HG03025 (cell line): Measurements from ENCODE around the gene GAB3.
"Not testable (repeated sequence)": the region's sequence is repeated elsewhere in the genome, so short reads cannot be mapped to it uniquely, and the experiment has no call there.

Experiments
- ATAC-seq: cut with Tn5 transposase; IDR thresholded peaks from one replicate; pipeline ENCODE4 v1.9.1; 2021; ENCODE audit warnings: mild to moderate bottlenecking, moderate library complexity; ENCODE audit not compliant: unreplicated experiment, low FRiP score

GAB3 gene

DNA sequence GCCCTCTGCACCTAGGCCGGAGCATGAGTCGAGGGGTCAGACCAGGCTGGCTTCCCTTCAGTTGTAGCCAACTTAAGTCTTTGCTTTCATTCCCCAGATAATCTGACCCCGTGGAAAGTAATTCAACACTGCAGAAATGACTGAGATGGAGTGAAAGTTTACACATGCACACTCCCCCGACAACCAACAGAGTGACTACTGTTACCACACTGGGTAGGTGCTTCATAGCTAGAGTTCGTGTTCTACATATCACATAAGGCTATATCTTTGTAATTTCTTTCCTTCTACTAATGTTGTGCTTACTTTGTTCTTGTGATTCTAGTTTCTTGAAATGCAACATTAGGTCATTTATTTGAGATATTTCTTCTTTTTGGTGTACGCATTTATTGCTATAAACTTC lies 90.3 kb downstream of the GAB3 start:
- no peak for ATAC-seq

- no peak for ATAC-seq
Observed at GRCh38 chrX:154658957-154659356, 91.9 kb downstream of the GAB3 start.

- ATAC-seq, result no peak
Observed at GRCh38 chrX:154658187-154658586, 92.7 kb downstream of the GAB3 start.

- ATAC-seq, result no peak
Observed at GRCh38 chrX:154657226-154657805, 93.6 kb downstream of the GAB3 start.

DNA sequence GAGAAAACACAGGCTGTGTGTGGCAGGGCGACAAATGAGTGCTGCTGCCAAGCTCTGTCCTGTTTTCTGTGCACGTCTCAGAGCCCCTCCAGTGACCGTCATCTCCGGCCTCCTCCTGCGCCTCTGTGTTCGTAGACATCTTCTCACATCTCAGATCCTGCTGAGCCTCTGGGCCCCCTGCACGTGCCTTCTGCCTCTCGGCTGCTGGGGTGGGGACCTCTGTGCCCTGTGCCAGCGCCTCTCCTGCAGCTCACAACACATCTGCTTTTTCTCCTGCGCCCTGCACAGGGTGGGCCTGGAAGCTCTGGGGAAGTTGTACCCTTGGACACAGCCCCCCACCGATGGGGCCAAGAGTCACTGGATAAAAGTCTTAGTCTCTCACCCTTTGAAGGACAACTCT lies 95.1 kb downstream of the GAB3 start:
- ATAC-seq, result no peak

DNA sequence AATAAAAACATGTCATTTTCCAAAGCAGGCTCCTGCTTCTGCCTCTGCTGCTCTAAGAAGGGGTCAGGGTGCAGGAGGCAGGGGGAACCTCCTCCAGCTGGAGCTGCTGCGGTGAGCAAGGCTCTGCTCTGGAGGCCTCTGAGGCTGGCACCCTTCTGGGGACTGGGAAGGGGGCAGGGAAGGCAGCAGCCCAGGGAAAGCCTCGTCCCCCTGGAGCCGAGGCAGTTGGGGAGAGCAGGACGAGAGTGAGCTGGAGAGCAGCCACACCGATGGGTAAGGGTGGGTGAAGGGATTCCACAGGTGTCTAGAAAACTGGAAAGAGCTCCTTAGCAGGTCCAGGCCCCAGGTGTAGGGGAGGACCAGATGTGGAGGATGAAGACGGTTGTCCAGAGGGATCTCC lies 95.5 kb downstream of the GAB3 start:
- no peak for ATAC-seq

- no peak for ATAC-seq
Observed at GRCh38 chrX:154654925-154655324, 96.0 kb downstream of the GAB3 start.

- ATAC-seq, result no peak
Observed at GRCh38 chrX:154654372-154654771, 96.5 kb downstream of the GAB3 start.

- not testable (repeated sequence) for ATAC-seq
Observed at GRCh38 chrX:154653413-154653812, 97.5 kb downstream of the GAB3 start, which contains the start of gene CTAG2. Gene CTAG2, minus strand, starts transcription at chrX:154653579. Its CDS starts 64 bp downstream, at chrX:154653515.

DNA sequence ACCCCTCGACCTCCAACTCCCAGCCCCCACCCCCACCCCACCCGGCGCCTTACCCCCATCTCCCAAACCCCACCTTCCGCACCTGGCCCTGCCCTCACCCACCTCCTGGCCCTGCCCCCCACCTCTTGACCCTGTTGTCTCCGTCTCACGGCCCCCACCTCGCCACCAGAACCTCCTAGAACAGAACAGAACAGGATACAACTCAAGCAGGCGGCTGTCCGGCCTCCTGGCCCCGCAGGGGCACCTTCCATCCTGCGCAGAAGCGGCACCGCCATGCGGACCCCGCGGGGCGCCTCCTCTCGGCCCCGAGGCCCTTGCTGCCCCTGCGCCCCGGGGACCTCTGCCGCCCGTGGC lies 97.9 kb downstream of the GAB3 start:
- no peak for ATAC-seq

DNA sequence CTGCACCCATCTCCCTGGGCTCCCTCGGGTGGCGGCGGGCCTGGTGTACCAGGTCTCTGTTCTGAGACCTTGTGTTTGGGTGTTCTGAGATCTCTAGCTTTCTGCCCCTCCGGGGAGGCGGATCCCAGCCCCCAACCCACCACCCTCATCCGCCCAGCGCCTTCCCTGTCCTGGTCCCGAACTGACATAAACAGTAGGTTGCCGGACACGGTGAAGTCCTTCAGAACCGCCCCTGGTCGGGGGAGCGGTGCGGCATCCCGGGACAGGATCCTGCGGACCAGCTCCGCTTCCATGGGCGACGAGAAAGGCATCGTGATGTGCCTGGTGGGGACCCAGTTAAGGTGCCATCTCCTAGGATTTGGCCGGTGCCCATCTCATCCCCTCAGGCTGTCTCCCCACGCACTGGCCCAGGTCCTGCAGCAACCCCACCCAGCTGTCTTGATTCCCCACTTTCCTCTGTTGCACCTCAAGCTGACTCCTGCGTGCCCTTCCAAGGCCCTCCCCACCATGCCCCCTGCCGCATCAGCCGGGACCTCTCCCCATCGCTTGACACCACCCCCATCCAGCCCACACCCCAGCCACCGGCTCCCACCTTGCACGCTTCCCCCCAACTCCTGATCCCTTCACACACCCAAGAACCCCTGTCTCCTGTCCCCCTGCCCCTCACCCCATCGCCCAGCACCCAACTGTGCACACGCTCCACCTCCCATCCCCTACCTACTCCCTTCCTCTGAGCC lies 98.4 kb downstream of the GAB3 start:
- no peak for ATAC-seq

DNA sequence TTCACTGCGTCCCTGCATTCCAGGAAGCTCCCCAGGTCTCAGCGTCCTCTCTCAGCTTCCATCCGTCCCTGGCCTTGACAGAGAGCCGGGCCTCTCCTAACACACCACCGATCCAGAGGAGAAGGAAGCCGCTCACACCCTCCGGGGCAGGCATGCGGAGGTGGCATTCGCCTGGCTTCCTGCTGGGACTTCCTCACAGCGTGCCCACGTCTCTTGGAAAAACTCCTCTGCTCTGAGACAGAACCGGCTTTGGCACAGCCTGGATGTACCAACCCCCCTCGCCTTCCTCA lies 100.7 kb downstream of the GAB3 start:
- no peak for ATAC-seq

GRCh38 chrX:154649503-154650220 lies 101.2 kb downstream of the GAB3 start:
- ATAC-seq, result no peak

GRCh38 chrX:154648931-154649330 lies 101.9 kb downstream of the GAB3 start:
- no peak for ATAC-seq

- ATAC-seq, result not testable (repeated sequence)
Observed at GRCh38 chrX:154645745-154646378, 105.0 kb downstream of the GAB3 start.

DNA sequence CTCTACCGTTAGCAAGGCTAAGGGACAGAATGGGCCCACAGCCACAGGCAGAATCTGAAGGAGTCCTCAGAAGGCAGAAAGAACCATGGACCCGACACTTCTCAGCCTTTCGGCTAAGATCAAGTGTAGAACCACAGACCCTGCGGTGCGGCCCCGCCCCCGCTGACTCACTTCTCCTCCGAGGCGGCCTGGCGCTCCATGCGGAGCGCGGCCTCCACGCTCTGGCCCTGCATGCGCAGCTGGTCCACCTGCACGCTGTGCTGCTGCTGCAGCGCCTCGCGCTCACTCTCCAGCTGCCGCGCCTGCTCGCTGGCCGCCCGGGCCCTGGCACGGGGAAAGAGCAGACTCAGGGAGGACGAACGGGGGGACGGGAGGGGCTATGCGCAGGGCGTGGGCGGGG lies 107.2 kb downstream of the GAB3 start:
- ATAC-seq, result not testable (repeated sequence)

DNA sequence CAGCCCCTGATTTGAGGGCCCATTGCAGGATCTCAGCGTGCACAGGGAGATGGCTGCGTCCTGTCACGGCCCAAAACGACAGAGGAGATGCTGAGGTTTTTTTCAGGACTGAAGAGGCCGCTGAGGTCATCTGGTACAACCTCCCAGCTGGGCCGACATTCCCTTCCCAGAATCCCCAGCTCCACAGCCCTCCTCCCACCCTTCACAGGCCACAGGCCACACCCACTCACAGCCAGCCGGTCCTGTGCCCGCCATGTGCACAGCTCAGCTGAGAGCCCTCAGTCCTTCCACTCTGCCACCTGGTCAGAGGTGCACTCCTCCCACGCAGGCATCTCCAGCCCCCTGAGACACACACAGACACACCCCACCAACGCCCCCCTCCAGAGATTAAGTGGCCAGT lies 109.1 kb downstream of the GAB3 start:
- ATAC-seq, result not testable (repeated sequence)

GRCh38 chrX:154633661-154634060 lies 117.2 kb downstream of the GAB3 start:
- not testable (repeated sequence) for ATAC-seq

- not testable (repeated sequence) for ATAC-seq
Observed at GRCh38 chrX:154630949-154631348, 119.9 kb downstream of the GAB3 start.

GRCh38 chrX:154628960-154629359 lies 121.9 kb downstream of the GAB3 start:
- not testable (repeated sequence) for ATAC-seq
